ENCODE data around the gene FRMD4A.

The FRMD4A gene

GRCh38 chr10:13740461-13740860 is 590.3 kb downstream of the FRMD4A start:
- no peak for TF ChIP-seq ZNF274 (IDR thresholded peaks at IDR 0.05; ENCODE audit: low read depth, low read length)
- no peak overlapping the region for H3K4me3 ChIP-seq (ENCODE audit: low read length)

DNA sequence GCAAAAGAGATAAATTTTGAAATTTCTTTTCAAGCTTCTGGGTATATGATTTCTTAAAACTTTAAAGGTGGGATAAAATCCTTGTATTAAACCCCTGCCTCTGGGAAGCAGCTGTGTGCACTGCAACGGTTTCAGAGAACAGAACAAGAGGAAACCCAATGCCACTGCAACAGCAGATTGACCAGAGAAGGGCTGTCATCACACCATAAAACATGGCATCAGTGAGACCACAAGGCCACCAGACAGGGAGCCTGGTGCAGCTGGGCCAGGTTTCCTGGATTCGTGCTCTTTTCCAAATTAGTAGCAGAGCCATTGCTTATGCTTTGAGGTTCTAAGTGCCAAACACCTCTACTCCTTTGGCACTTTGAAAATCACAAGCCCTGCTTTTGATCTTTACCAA is 591.5 kb downstream of the FRMD4A start:
- no peak for TF ChIP-seq ZNF274 (IDR thresholded peaks at IDR 0.05; ENCODE audit: low read depth, low read length)

GRCh38 chr10:13736506-13736905 is 594.2 kb downstream of the FRMD4A start:
- H3K4me3 ChIP-seq (ENCODE audit: low read length) = no peak overlapping the region
- no peak for TF ChIP-seq ZNF274 (IDR thresholded peaks at IDR 0.05; ENCODE audit: low read depth, low read length)

More for the DNA sequence above, 591.5 kb downstream of the FRMD4A start:
- H3K4me3 ChIP-seq (ENCODE audit: low read length) = no peak overlapping the region

DNA sequence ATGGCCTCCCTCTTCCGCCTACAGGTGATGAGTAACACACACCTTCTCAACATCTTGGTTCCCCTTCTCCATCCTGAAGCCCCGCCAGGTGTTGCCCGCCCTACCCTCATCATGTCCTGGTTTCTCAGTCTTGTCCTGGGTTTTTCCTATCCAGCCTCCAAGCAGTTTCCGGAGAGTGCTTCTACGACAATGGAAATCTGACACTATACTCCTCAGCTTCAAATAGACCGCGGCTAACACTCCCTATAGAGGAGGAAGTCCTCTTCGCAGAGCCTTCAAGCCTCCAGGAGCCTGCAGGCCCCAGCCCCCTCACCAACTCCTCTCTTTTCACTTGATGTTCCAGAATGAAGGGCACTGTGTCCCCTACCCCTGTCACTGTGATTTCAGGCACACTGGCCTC is 596.6 kb downstream of the FRMD4A start:
- no peak overlapping the region for H3K4me3 ChIP-seq (ENCODE audit: low read length)
- no peak for TF ChIP-seq ZNF274 (IDR thresholded peaks at IDR 0.05; ENCODE audit: low read depth, low read length)

- no peak for TF ChIP-seq ZNF274 (IDR thresholded peaks at IDR 0.05; ENCODE audit: low read depth, low read length)
- H3K4me3 ChIP-seq (ENCODE audit: low read length) = no peak overlapping the region
Measured at GRCh38 chr10:13733071-13733470, 597.7 kb downstream of the FRMD4A start.

DNA sequence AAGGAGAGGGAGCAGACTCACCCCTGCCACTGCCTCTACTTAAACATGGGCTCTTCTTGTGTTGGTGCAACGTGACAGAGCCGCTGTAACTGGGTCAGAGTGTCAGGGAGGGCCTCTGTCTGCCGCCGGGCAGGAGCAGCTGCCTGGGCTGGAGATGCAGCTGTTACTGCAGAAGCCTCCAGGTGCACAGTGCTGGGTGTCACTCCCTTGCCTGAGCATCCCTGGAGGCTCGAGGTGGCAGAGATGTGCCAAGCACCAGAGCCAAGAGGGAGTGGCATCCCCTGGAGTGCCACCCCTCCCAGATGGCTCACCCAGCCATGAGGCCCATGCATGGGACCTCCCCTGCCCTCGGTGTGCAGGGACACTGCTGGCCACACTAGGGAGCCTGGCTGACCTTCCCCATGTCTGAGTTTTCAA is 598.3 kb downstream of the FRMD4A start:
- H3K4me3 ChIP-seq (ENCODE audit: low read length) = no peak overlapping the region
- TF ChIP-seq ZNF274 (IDR thresholded peaks at IDR 0.05; ENCODE audit: low read depth, low read length) = no peak

GRCh38 chr10:13731799-13732198 is 598.9 kb downstream of the FRMD4A start:
- TF ChIP-seq ZNF274 (IDR thresholded peaks at IDR 0.05; ENCODE audit: low read depth, low read length) = no peak
- H3K4me3 ChIP-seq (ENCODE audit: low read length) = no peak overlapping the region

GRCh38 chr10:13730956-13731355 is 599.8 kb downstream of the FRMD4A start:
- TF ChIP-seq ZNF274 (IDR thresholded peaks at IDR 0.05; ENCODE audit: low read depth, low read length) = no peak
- H3K4me3 ChIP-seq (ENCODE audit: low read length) = no peak overlapping the region

- no peak overlapping the region for H3K4me3 ChIP-seq (ENCODE audit: low read length)
- TF ChIP-seq ZNF274 (IDR thresholded peaks at IDR 0.05; ENCODE audit: low read depth, low read length) = no peak
Measured at GRCh38 chr10:13730306-13730652, 600.4 kb downstream of the FRMD4A start.

DNA sequence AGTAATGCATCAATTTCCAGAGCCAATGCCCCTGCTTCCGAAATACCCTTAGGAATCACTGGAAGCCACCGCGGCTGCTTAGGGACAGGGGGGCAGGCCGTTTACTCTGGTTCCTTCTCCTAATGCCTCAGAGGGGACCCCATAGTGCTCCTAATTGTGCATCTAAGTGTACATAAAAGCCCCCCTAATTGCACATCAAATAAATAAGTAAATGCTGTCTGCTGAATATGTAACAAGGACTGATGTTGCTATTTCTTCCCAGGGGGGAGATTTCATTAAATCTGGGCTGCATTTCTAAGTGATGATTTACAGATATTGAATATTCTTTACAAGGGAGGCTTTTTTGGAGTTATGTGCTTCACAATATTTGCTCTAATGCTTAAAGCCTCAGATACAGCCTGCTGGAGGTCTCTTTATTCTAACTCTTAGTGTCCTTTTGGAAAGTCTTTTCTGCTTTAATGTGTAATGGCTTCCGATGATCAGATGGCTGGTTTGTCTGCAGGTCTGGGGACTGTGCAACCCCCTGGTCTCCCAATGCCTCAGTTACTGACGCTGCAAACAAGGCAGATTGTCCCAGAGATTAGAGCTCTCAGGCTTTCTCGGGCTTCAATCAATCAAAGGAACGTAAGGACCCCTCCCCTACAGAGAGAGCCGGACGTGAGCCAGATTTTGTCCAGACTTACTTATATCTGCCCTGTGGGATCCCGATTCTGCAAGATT is 601.0 kb downstream of the FRMD4A start:
- no peak overlapping the region for H3K4me3 ChIP-seq (ENCODE audit: low read length)
- no peak for TF ChIP-seq ZNF274 (IDR thresholded peaks at IDR 0.05; ENCODE audit: low read depth, low read length)

- TF ChIP-seq ZNF274 (IDR thresholded peaks at IDR 0.05; ENCODE audit: low read depth, low read length) = no peak
- no peak overlapping the region for H3K4me3 ChIP-seq (ENCODE audit: low read length)
Measured at GRCh38 chr10:13728898-13729535, 601.7 kb downstream of the FRMD4A start.

GRCh38 chr10:13725594-13725993 is 605.1 kb downstream of the FRMD4A start:
- no peak for TF ChIP-seq ZNF274 (IDR thresholded peaks at IDR 0.05; ENCODE audit: low read depth, low read length)

GRCh38 chr10:13724484-13724883 is 606.2 kb downstream of the FRMD4A start:
- no peak overlapping the region for H3K4me3 ChIP-seq (ENCODE audit: low read length)
- no peak for TF ChIP-seq ZNF274 (IDR thresholded peaks at IDR 0.05; ENCODE audit: low read depth, low read length)

More at GRCh38 chr10:13725594-13725993, 605.1 kb downstream of the FRMD4A start:
- no peak overlapping the region for H3K4me3 ChIP-seq (ENCODE audit: low read length)

GRCh38 chr10:13722747-13723653 is 607.7 kb downstream of the FRMD4A start:
- no peak overlapping the region for H3K4me3 ChIP-seq (ENCODE audit: low read length)
- TF ChIP-seq ZNF274 (IDR thresholded peaks at IDR 0.05; ENCODE audit: low read depth, low read length) = no peak

Measured in GM08714 (cell line).